HCT116 (cell line): ENCODE results near the gene DNAJA4. TPM values are rescaled to one million over a fixed set of nuclear protein-coding genes. Genes with fewer than 3 reads are reported as not detected.

Source experiments
- ATAC-seq: fragments of 200-7000 bp; cut with Tn5 transposase; 2 replicates; pipeline ENCODE4 v1.9.1; 2020; ENCODE audit warnings: mild to moderate bottlenecking, moderate library complexity
- BruUV-seq: library from RNA; stranded (reverse); fragments of 400-500 nt; replicated peaks from 2 replicates; lab custom pipeline; 2021; lab: Mats Ljungman, UMichigan
- CTCF ChIA-PET: fragments of 300-600 bp; sonication (Branson Sonifier 250); formaldehyde crosslinking; loops from one replicate; lab custom pipeline; 2021; ENCODE audit warnings: antibody characterized with exemption; lab: Charles Lee
- POLR2A ChIA-PET: fragments of 300-600, 350-600 bp; sonication (Branson Sonifier 250); formaldehyde crosslinking; loops from one replicate; lab custom pipeline; 2021; ENCODE audit warnings: antibody characterized with exemption; lab: Charles Lee
- RAD21 ChIA-PET, 2 experiments: fragments of 300-600 bp; sonication (Branson Sonifier 250); formaldehyde crosslinking; loops; one replicate each; lab custom pipeline; 2023; ENCODE audit warnings: low total read pairs in 2 of 2; ENCODE audit not compliant: uncharacterized antibody in 2 of 2, unreplicated experiment in 2 of 2, low non-redundant PET in 1 of 2; lab: Charles Lee
- DNase-seq: peaks from one replicate; pipeline ENCODE4 v3.0.0-alpha.2; 2010; ENCODE audit warnings: low read depth, low spot score
- H2AFZ ChIP-seq: fragments of 200-600 bp; shearing (Covaris generic), sonication (generic); 2 replicates; pipeline ENCODE4 v1.6.1; 2017; ENCODE audit warnings: low read depth, mixed run types, mixed read lengths, antibody characterized with exemption, low read length; ENCODE audit not compliant: poor library complexity, severe bottlenecking
- H3K27ac ChIP-seq: 2 replicates; pipeline ENCODE4 v1.5.1; 2012; ENCODE audit warnings: low read depth, low read length
- H3K27me3 ChIP-seq: fragments of 200-600 bp; sonication (generic); 2 replicates; pipeline ENCODE4 v1.6.1; 2016; ENCODE audit warnings: mixed run types, low read length, mixed read lengths; ENCODE audit not compliant: insufficient read depth
- H3K36me3 ChIP-seq, 2 experiments: fragments of 200-500 bp in 1 of 2; fragments of 200-600 bp in 1 of 2; sonication (Bioruptor generic) in 1 of 2; sonication (generic) in 1 of 2; 2 replicates each; pipeline versions ENCODE4 v1.5.1 to v1.6.1; 2014 to 2016; ENCODE audit warnings: low read length in 2 of 2, inconsistent platforms in 1 of 2, mixed read lengths in 1 of 2, mixed run types in 1 of 2; ENCODE audit not compliant: insufficient read depth in 2 of 2, control insufficient read depth in 1 of 2
- H3K4me1 ChIP-seq, 2 experiments: fragments of 200-600 bp in 1 of 2; sonication (generic) in 1 of 2; 2 replicates each; pipeline versions ENCODE4 v1.5.1 to v1.6.1; 2012 to 2017; ENCODE audit warnings: low read length in 2 of 2, inconsistent platforms in 1 of 2, mild to moderate bottlenecking in 1 of 2, mixed read lengths in 1 of 2, mixed run types in 1 of 2, moderate library complexity in 1 of 2; ENCODE audit not compliant: insufficient read depth in 2 of 2, control insufficient read depth in 1 of 2
- H3K4me2 ChIP-seq: fragments of 200-600 bp; sonication (generic); 2 replicates; pipeline ENCODE4 v1.6.1; 2017; ENCODE audit warnings: mixed run types, low read length, mixed read lengths
- H3K4me3 ChIP-seq, 2 experiments: fragments of 200-600 bp in 1 of 2; sonication (generic) in 1 of 2; replicated peaks in 1 of 2; 2 replicates each; pipeline ENCODE4 v1.5.1; 2011 to 2016; ENCODE audit warnings: low read length in 2 of 2, control low read depth in 1 of 2, low read depth in 1 of 2, mild to moderate bottlenecking in 1 of 2, mixed read lengths in 1 of 2, mixed run types in 1 of 2
- H3K79me2 ChIP-seq: fragments of 200-600 bp; sonication (generic); 2 replicates; pipeline ENCODE4 v1.6.1; 2017; ENCODE audit warnings: mild to moderate bottlenecking, mixed run types, low read length, moderate library complexity, mixed read lengths; ENCODE audit not compliant: insufficient read depth
- H3K9ac ChIP-seq: fragments of 200-600 bp; sonication (generic); 2 replicates; pipeline ENCODE4 v1.6.1; 2016; ENCODE audit warnings: low read length, mixed read lengths
- H3K9me2 ChIP-seq: fragments of 200-600 bp; sonication (generic), shearing (Covaris generic); 2 replicates; pipeline ENCODE4 v1.6.1; 2017; ENCODE audit warnings: mixed run types, mild to moderate bottlenecking, moderate library complexity; ENCODE audit not compliant: insufficient read depth
- H3K9me3 ChIP-seq, 2 experiments: fragments of 200-500 bp in 1 of 2; fragments of 200-600 bp in 1 of 2; sonication (Bioruptor generic) in 1 of 2; sonication (generic) in 1 of 2; 2 replicates each; pipeline ENCODE4 v1.6.1; 2014 to 2017; ENCODE audit warnings: low read length in 2 of 2, mixed read lengths in 2 of 2, inconsistent platforms in 1 of 2, low read depth in 1 of 2, mild to moderate bottlenecking in 1 of 2, mixed run types in 1 of 2, moderate library complexity in 1 of 2; ENCODE audit not compliant: control insufficient read depth in 1 of 2, insufficient read depth in 1 of 2
- H4K20me1 ChIP-seq: fragments of 200-600 bp; sonication (generic), shearing (Covaris generic); 2 replicates; pipeline ENCODE4 v1.6.1; 2017; ENCODE audit warnings: mixed run types, mild to moderate bottlenecking, moderate library complexity; ENCODE audit not compliant: insufficient read depth
- ATF3 ChIP-seq: IDR thresholded peaks from 2 replicates; pipeline ENCODE4 v1.6.1; 2012
- CTCF ChIP-seq, 3 experiments: fragments of 200-600 bp in 1 of 3; sonication (generic) in 1 of 3; IDR thresholded peaks in 2 of 3; conservative IDR thresholded peaks in 1 of 3; 2 replicates each; pipeline ENCODE4 v1.5.1; 2012 to 2017; ENCODE audit warnings: low read depth in 2 of 3, low read length in 2 of 3, antibody characterized with exemption in 1 of 3, borderline replicate concordance in 1 of 3, control low read depth in 1 of 3, mild to moderate bottlenecking in 1 of 3, mixed read lengths in 1 of 3, mixed run types in 1 of 3, moderate library complexity in 1 of 3; ENCODE audit not compliant: insufficient read depth in 1 of 3
- EGR1 ChIP-seq: IDR thresholded peaks from 2 replicates; pipeline ENCODE4 v1.6.1; 2012; ENCODE audit warnings: low read depth
- EZH2 ChIP-seq: fragments of 200-600 bp; sonication (generic); IDR thresholded peaks from 2 replicates; pipeline ENCODE4 v1.6.1; 2017; ENCODE audit warnings: antibody characterized with exemption, mixed run types
- EZH2phosphoT487 ChIP-seq: fragments of 200-600 bp; IDR thresholded peaks from 2 replicates; pipeline ENCODE4 v1.6.1; 2018; ENCODE audit warnings: antibody characterized with exemption, borderline replicate concordance
- FOSL1 ChIP-seq: IDR thresholded peaks from 2 replicates; pipeline ENCODE4 v1.6.1; 2012; ENCODE audit warnings: low read depth
- MAX ChIP-seq: IDR thresholded peaks from 2 replicates; pipeline ENCODE4 v1.6.1; 2012
- POLR2A ChIP-seq: IDR thresholded peaks from 2 replicates; pipeline ENCODE4 v1.7.0; 2011; ENCODE audit warnings: borderline replicate concordance; ENCODE audit not compliant: insufficient read depth, insufficient read length; ENCODE audit errors: extremely low read depth
- POLR2AphosphoS5 ChIP-seq: IDR thresholded peaks from 2 replicates; pipeline ENCODE4 v1.6.1; 2011; ENCODE audit warnings: mild to moderate bottlenecking, low read depth, low read length, moderate library complexity
- REST ChIP-seq: IDR thresholded peaks from 2 replicates; pipeline ENCODE4 v1.6.1; 2012; ENCODE audit warnings: low read depth
- SIN3A ChIP-seq: IDR thresholded peaks from 2 replicates; pipeline ENCODE4 v1.6.1; 2012; ENCODE audit warnings: low read depth
- SP1 ChIP-seq: IDR thresholded peaks from 2 replicates; pipeline ENCODE4 v1.6.1; 2012; ENCODE audit warnings: low read depth
- SRF ChIP-seq: IDR thresholded peaks from 2 replicates; pipeline ENCODE4 v1.6.1; 2012; ENCODE audit warnings: low read depth
- TCF7L2 ChIP-seq: IDR thresholded peaks from 2 replicates; pipeline ENCODE4 v1.7.0; 2011; ENCODE audit warnings: borderline replicate concordance, inconsistent platforms; ENCODE audit not compliant: insufficient read depth, insufficient read length; ENCODE audit errors: extremely low read depth
- ZBTB33 ChIP-seq: IDR thresholded peaks from 2 replicates; pipeline ENCODE4 v1.6.1; 2011; ENCODE audit warnings: mild to moderate bottlenecking, low read length, moderate library complexity; ENCODE audit not compliant: insufficient replicate concordance; ENCODE audit errors: extremely low read depth
- ZFX ChIP-seq: fragments of 450-650 bp; IDR thresholded peaks from 2 replicates; pipeline ENCODE4 v1.6.1; 2017
- intact Hi-C: fragments of 100-400 bp; cut with micrococcal nuclease; formaldehyde crosslinking; loops from 2 replicates; pipeline ENCODE4 v1.10.0; 2022
- total RNA-seq: library from RNA; stranded (reverse); gene quantifications from one replicate; pipeline ENCODE4 v1.2.1, GENCODE V29; 2021; ENCODE audit not compliant: unreplicated experiment

DNAJA4 gene
- total RNA-seq, 1 experiment from 2014 or later = 66.6 TPM

GRCh38 chr15:78327466-78327865 lies 63.1 kb downstream of the DNAJA4 start:
- ChIA-PET POLR2A (no interaction called here), CTCF (no interaction called here), RAD21 (no interaction called here)
- ATAC-seq (no peak), DNase-seq (no peak)
- no peak overlapping the region for H2AFZ ChIP-seq
- no peak overlapping the region for H3K4me3 ChIP-seq
- no TSS peak for BruUV-seq
- no peaks in the 10 kb centered on the region for H3K36me3 ChIP-seq
- peaks cover 0 to 4% of the 10 kb centered on the region in 2 experiments; a peak in 1 of 4 replicates for H3K4me1 ChIP-seq
- H4K20me1 ChIP-seq = no peaks in the 10 kb centered on the region
- intact Hi-C loops = no loop called here
- H3K9ac ChIP-seq = no peak overlapping the region
- no peaks in the 10 kb centered on the region for H3K79me2 ChIP-seq
- no peak overlapping the region for H3K27ac ChIP-seq
- H3K27me3 ChIP-seq = no peaks in the 10 kb centered on the region
- TF ChIP-seq TCF7L2 (no peak), SIN3A (no peak), SRF (no peak), ATF3 (no peak), REST (no peak), POLR2AphosphoS5 (no peak), MAX (no peak), ZFX (no peak), POLR2A (no peak), SP1 (no peak), EGR1 (no peak), ZBTB33 (no peak), EZH2 (no peak), EZH2phosphoT487 (no peak), FOSL1 (no peak), CTCF (IDR thresholded peaks at IDR 0.05 in 2 of 3, conservative IDR thresholded peaks at IDR 0.05 in 1 of 3; ENCODE audit: borderline replicate concordance in 1 of 3, insufficient read depth in 1 of 3, low read depth in 2 of 3, low read length in 2 of 3) (no peak)
- no peaks in the 10 kb centered on the region for H3K9me2 ChIP-seq
- no peak overlapping the region for H3K4me2 ChIP-seq
- no peaks in the 10 kb centered on the region for H3K9me3 ChIP-seq
